Smooth muscle cell (in vitro differentiated cells): ENCODE data around the gene DYNLT3. TPM values are rescaled to one million over a fixed set of nuclear protein-coding genes. Genes with fewer than 3 reads are reported as not detected.

Experiments used
- DNase-seq: peaks from one replicate; lab custom pipeline; 2025; ENCODE audit not compliant: unreplicated experiment; lab: John Stamatoyannopoulos, UW
- H2AFZ ChIP-seq: fragments of 200-600 bp; sonication (generic); 2 replicates; pipeline ENCODE4 v1.6.0; 2016; ENCODE audit warnings: antibody characterized with exemption, low read depth, mild to moderate bottlenecking
- H3F3A ChIP-seq: fragments of 200-600 bp; sonication (generic); 2 replicates; pipeline ENCODE4 v1.6.0; 2017; ENCODE audit warnings: antibody characterized with exemption, low read depth
- H3K27ac ChIP-seq: fragments of 200-600 bp; sonication (generic); 2 replicates; pipeline ENCODE4 v1.5.1; 2016; ENCODE audit warnings: low read depth, mild to moderate bottlenecking
- H3K27me3 ChIP-seq: fragments of 200-600 bp; sonication (generic); 2 replicates; pipeline ENCODE4 v1.6.1; 2016; ENCODE audit warnings: low read depth, mild to moderate bottlenecking
- H3K36me3 ChIP-seq: fragments of 200-600 bp; sonication (generic); 2 replicates; pipeline ENCODE4 v1.5.1; 2016; ENCODE audit warnings: low read depth
- H3K4me1 ChIP-seq: fragments of 200-600 bp; sonication (generic); 2 replicates; pipeline ENCODE4 v1.5.1; 2016; ENCODE audit warnings: low read depth
- H3K4me2 ChIP-seq: fragments of 200-600 bp; sonication (generic); 2 replicates; pipeline ENCODE4 v1.6.0; 2016; ENCODE audit warnings: mild to moderate bottlenecking
- H3K4me3 ChIP-seq: fragments of 200-600 bp; sonication (generic); 2 replicates; pipeline ENCODE4 v1.5.1; 2016; ENCODE audit warnings: mild to moderate bottlenecking
- H3K79me2 ChIP-seq: fragments of 200-600 bp; sonication (generic); 2 replicates; pipeline ENCODE4 v1.6.0; 2016; ENCODE audit warnings: low read depth, mild to moderate bottlenecking
- H3K9ac ChIP-seq: fragments of 200-600 bp; sonication (generic); 2 replicates; pipeline ENCODE4 v1.6.0; 2016; ENCODE audit warnings: low read depth
- H3K9me3 ChIP-seq: fragments of 200-600 bp; sonication (generic); replicated peaks from 2 replicates; pipeline ENCODE4 v1.5.1; 2016; ENCODE audit warnings: low read depth
- H4K20me1 ChIP-seq: fragments of 200-600 bp; sonication (generic); 2 replicates; pipeline ENCODE4 v1.6.0; 2016; ENCODE audit warnings: low read depth
- WGBS: methylation state at CpG from one replicate; pipeline ENCODE4 v1.1.7; 2016; ENCODE audit warnings: low lambda C conversion rate; 5-methylcytosine and 5-hydroxymethylcytosine counted together
- polyA plus RNA-seq: library from polyadenylated mRNA; unstranded; fragments of >200 nt; fragmentation: Nextera tagmentation; extraction: Ambion mirVana; gene quantifications from 2 replicates; pipeline ENCODE4 v1.2.1, GENCODE V29; 2016
- total RNA-seq: library from RNA; depleted of rRNA; stranded (reverse); fragments of >200 nt; gene quantifications from 2 replicates; pipeline ENCODE4 v1.2.3, GENCODE V29; 2014
- TF ChIP-seq, protein P1 (sequence below): fragments of 200-600 bp; sonication (generic); IDR thresholded peaks from 2 replicates; pipeline ENCODE4 v1.5.1; 2017; ENCODE audit warnings: borderline replicate concordance, mild to moderate bottlenecking, antibody characterized with exemption; ENCODE audit not compliant: insufficient read depth, poor library complexity, severe bottlenecking

DYNLT3 gene
- total and polyA plus RNA-seq, 2 experiments from 2014 or later, result 77.7 to 89.4 TPM

DNA sequence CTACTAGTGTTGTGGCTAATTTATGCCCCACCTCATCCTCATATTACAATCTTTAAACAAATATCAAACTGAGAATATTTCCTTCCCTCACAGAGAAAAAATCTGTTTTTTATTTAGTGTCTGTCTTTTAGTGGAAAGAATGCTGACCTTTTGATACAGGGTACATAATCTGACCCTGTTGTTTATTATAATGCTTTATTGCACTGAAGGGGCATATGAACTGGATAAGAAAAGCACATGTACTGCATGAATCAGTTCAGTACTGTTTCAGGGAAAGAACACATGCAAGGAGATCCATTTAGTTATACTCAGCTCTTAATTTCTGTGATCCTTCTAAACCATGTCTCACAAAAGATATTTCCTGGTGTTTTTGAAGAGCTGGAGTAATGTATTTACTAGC is 15.5 kb upstream of the DYNLT3 start:
- Histone ChIP-seq H3K79me2 (no peaks in the 10 kb centered on the region), H3K9ac (no peak overlapping the region), H3K36me3 (no peaks in the 10 kb centered on the region), H3F3A (no peaks in the 10 kb centered on the region), H3K9me3 (no peaks in the 10 kb centered on the region), H3K27me3 (no peaks in the 10 kb centered on the region), H4K20me1 (no peaks in the 10 kb centered on the region), H3K4me2 (no peak overlapping the region), H3K4me3 (no peak overlapping the region), H2AFZ (no peak overlapping the region), H3K4me1 (no peaks in the 10 kb centered on the region), H3K27ac (no peak overlapping the region)
- TF ChIP-seq, protein P1, sequence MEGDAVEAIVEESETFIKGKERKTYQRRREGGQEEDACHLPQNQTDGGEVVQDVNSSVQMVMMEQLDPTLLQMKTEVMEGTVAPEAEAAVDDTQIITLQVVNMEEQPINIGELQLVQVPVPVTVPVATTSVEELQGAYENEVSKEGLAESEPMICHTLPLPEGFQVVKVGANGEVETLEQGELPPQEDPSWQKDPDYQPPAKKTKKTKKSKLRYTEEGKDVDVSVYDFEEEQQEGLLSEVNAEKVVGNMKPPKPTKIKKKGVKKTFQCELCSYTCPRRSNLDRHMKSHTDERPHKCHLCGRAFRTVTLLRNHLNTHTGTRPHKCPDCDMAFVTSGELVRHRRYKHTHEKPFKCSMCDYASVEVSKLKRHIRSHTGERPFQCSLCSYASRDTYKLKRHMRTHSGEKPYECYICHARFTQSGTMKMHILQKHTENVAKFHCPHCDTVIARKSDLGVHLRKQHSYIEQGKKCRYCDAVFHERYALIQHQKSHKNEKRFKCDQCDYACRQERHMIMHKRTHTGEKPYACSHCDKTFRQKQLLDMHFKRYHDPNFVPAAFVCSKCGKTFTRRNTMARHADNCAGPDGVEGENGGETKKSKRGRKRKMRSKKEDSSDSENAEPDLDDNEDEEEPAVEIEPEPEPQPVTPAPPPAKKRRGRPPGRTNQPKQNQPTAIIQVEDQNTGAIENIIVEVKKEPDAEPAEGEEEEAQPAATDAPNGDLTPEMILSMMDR, result no peak
- no peak for DNase-seq

DNA sequence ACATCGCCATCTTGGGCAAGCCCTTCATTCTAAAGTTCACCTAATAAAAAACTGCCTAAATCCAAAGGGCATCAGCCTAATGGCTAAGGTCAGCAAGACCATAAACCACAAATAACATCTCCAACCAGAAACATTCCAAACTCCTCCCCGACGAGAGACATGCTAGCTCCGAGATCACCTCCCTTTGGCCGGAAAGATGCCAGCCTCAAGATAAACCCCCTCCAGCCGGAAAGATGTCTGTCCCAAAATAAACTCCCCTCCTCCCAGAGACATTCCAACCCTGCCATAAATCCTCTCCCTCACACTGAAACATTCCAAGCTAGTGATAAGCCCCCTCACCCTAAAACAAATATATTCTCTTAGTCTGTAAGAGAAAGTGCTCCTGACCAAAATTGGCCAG is 13.3 kb upstream of the DYNLT3 start:
- TF ChIP-seq, protein P1, result no peak
- Histone ChIP-seq H3K27me3 (no peaks in the 10 kb centered on the region), H3K36me3 (no peaks in the 10 kb centered on the region), H3K79me2 (no peaks in the 10 kb centered on the region), H3F3A (no peaks in the 10 kb centered on the region), H4K20me1 (no peaks in the 10 kb centered on the region), H3K9me3 (no peaks in the 10 kb centered on the region), H3K4me2 (peak overlapping the region; percentile 44), H3K4me1 (no peaks in the 10 kb centered on the region), H3K27ac (no peak overlapping the region), H3K9ac (no peak overlapping the region), H2AFZ (no peak overlapping the region), H3K4me3 (no peak overlapping the region)
- no peak for DNase-seq
- 35% methylated on average over 6 of the region's 6 CpGs for WGBS

DNA sequence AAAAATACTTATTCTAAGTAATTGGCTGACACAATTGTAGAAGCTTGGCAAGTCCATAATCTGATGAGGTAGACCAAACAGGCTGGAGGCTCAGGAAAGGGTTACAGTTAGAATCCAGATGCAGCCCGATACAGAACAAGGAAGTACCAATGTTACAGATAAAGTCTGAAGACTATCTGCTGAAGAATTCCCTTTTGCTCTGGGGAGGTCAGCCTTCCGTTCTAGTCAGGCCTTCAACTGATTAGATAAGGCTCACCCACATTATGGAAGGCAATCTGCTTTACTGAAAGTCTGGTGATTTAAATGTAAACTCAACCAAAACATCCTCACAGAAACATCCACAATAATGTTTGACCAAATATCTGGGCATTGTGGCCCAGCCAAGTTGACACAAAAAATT is 7.4 kb upstream of the DYNLT3 start:
- Histone ChIP-seq H3K79me2 (no peaks in the 10 kb centered on the region), H3K36me3 (no peaks in the 10 kb centered on the region), H3K27me3 (no peaks in the 10 kb centered on the region), H3K9ac (no peak overlapping the region), H2AFZ (no peak overlapping the region), H3K4me1 (no peaks in the 10 kb centered on the region), H3K9me3 (no peaks in the 10 kb centered on the region), H4K20me1 (no peaks in the 10 kb centered on the region), H3K4me2 (no peak overlapping the region), H3F3A (no peaks in the 10 kb centered on the region), H3K4me3 (no peak overlapping the region), H3K27ac (no peak overlapping the region)
- DNase-seq, result no peak
- TF ChIP-seq, protein P1, result no peak
- 57% methylated on average over 2 of the region's 2 CpGs for WGBS

DNA sequence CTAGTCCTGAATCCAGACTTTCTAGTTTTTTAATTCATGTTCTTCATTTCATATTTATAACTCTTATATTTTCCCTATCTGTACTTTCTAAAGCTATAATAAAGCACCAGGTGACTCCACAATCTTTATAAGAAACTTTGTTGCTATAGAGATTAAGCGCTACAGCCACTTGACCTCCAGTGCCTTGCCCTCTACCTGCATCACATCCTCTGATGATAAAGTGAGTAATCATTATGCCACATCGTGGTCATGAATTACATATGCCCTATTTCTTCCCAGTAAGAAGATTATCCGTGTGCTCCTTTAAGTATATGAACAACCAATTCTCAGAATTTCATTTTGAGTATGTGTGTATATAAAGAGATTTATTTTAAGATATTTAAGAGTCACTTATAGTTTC is 6.8 kb upstream of the DYNLT3 start:
- H2AFZ ChIP-seq, result no peak overlapping the region

More for the DNA sequence above, 6.8 kb upstream of the DYNLT3 start:
- Histone ChIP-seq H3K4me3 (no peak overlapping the region), H3F3A (no peaks in the 10 kb centered on the region), H3K9ac (no peak overlapping the region), H3K36me3 (no peaks in the 10 kb centered on the region), H3K4me1 (no peaks in the 10 kb centered on the region), H3K4me2 (no peak overlapping the region), H3K9me3 (no peaks in the 10 kb centered on the region), H4K20me1 (no peaks in the 10 kb centered on the region), H3K79me2 (no peaks in the 10 kb centered on the region), H3K27me3 (no peaks in the 10 kb centered on the region), H3K27ac (no peak overlapping the region)
- 69% methylated on average over 3 of the region's 3 CpGs for WGBS
- TF ChIP-seq, protein P1, result no peak
- no peak for DNase-seq
